Tibial nerve (tissue), 4 donors: ENCODE measurements around the gene RNF40. TPM values are rescaled to one million over a fixed set of nuclear protein-coding genes. Genes with fewer than 3 reads are reported as not detected.

Experiments
- DNase-seq, 2 donors: peaks; one replicate each; pipeline ENCODE4 v3.0.0-alpha.2; 2019; ENCODE audit warnings: low spot score in 2 of 2
- H3K27ac ChIP-seq, 4 donors: fragments of 200-600 bp; sonication (generic) in 3 of 4; one replicate each; pipeline ENCODE4 v1.5.1; 2017 to 2019; ENCODE audit warnings: mild to moderate bottlenecking in 1 of 4
- H3K27me3 ChIP-seq, 2 donors: fragments of 200-600 bp; sonication (generic) in 1 of 2; one replicate each; pipeline versions ENCODE4 v1.5.1 to v1.6.0; 2017 to 2019
- H3K36me3 ChIP-seq, 3 donors: fragments of 200-600 bp; sonication (generic); one replicate each; pipeline ENCODE4 v1.5.1; 2018 to 2019
- H3K4me1 ChIP-seq, 4 donors: fragments of 200-600 bp; sonication (generic) in 3 of 4; one replicate each; pipeline ENCODE4 v1.5.1; 2017 to 2019
- H3K4me3 ChIP-seq, 4 donors: fragments of 200-600 bp; sonication (generic) in 3 of 4; one replicate each; pipeline ENCODE4 v1.5.1; 2017 to 2019; ENCODE audit warnings: mild to moderate bottlenecking in 1 of 4, moderate library complexity in 1 of 4
- H3K9me3 ChIP-seq, 4 donors: fragments of 200-600 bp; sonication (generic) in 3 of 4; one replicate each; pipeline ENCODE4 v1.5.1; 2017 to 2019
- CTCF ChIP-seq, 5 experiments: fragments of 200-600 bp in 3 of 5; fragments of 450-650 bp in 2 of 5; sonication (generic) in 3 of 5; IDR thresholded peaks; one replicate each; pipeline ENCODE4 v1.5.1; 2016 to 2019; ENCODE audit warnings: antibody characterized with exemption in 5 of 5, mild to moderate bottlenecking in 3 of 5, moderate library complexity in 2 of 5
- EP300 ChIP-seq, 2 donors: sonication (generic); formaldehyde crosslinking; IDR thresholded peaks; one replicate each; pipeline ENCODE4 v1.6.1; 2017; ENCODE audit warnings: antibody characterized with exemption in 2 of 2, mild to moderate bottlenecking in 1 of 2
- POLR2A ChIP-seq, 2 donors: fragments of 450-650 bp; IDR thresholded peaks; one replicate each; pipeline ENCODE4 v1.6.1; 2017; ENCODE audit warnings: antibody characterized with exemption in 2 of 2, mild to moderate bottlenecking in 2 of 2, moderate library complexity in 2 of 2
- WGBS, 2 donors: methylation state at CpG; one replicate each; pipeline ENCODE4 v1.1.5; 2018; 5-methylcytosine and 5-hydroxymethylcytosine counted together
- total RNA-seq, 4 donors: library from RNA; depleted of rRNA; stranded (reverse); fragments of >200 nt; gene quantifications; one replicate each; pipeline ENCODE4 v1.1.0, GENCODE V29; 2016

RNF40 gene
- total RNA-seq, 4 donors from 2014 or later: 71.7 to 127 (median 91.5) TPM

DNA sequence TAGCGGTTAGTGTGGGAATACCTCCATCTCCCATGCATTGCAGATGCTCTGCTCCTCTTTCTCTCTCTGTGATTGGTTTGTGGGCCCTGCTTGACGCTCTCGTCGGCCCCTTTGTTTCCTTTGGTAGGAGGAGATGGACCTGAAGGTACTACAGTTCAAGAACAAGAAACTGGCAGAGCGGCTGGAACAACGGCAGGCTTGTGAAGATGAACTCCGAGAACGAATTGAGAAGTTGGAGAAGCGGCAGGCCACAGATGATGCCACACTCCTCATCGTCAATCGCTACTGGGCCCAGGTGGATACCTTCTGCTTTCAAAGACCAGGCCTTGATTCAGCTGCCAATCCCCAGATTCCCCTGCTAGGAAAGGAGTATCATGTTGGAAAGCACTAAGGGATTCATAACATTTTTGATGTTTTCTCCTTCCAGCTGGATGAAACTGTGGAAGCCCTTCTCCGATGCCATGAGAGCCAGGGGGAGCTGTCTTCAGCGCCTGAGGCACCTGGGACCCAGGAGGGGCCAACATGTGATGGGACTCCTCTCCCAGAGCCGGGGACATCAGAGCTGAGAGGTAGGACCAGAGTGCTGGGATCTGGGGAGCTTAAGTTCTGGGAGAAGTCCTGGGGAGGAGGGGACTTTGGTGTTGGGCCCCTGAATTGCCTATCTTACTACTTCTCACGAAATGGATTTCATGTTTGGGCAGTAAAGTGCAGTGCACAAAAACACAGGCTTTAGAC is 1.0 kb downstream of the RNF40 start:
- TF ChIP-seq CTCF (IDR thresholded peaks at IDR 0.05) (no peak), EP300 (IDR thresholded peaks at IDR 0.05) (no peak), POLR2A (IDR thresholded peaks at IDR 0.05) (no peak)
- no peak for DNase-seq
- 61 to 71% methylated on average over 15 of the region's 15 CpGs for WGBS, 2 donors
- no peaks in the 10 kb centered on the region for H3K9me3 ChIP-seq
- no peaks in the 10 kb centered on the region for H3K27me3 ChIP-seq
- peak overlapping the region; percentile 54 to 93 (median 76) for H3K4me3 ChIP-seq
- H3K4me1 ChIP-seq: peaks cover 3 to 35% (median 17%) of the 10 kb centered on the region in 4 donors
- peak overlapping the region; percentile 13 to 98 (median 94) for H3K27ac ChIP-seq
- H3K36me3 ChIP-seq: peaks cover 18 to 66% (median 33%) of the 10 kb centered on the region in 3 donors

DNA sequence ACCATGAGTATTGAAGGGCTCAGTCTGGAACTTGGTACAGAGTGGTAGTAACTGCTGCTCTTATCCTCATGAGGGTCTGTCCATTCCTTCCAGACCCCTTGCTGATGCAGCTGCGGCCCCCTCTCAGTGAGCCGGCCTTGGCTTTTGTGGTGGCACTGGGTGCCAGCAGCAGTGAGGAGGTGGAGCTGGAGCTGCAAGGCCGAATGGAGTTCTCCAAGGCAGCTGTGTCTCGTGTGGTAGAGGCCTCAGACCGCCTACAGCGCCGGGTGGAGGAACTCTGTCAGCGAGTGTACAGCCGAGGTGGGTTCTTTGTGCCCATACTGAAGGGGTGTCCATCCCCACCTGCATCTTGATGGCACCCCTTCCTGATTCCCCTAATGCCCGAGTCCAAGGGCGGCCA is 2.0 kb downstream of the RNF40 start:
- Histone ChIP-seq H3K27me3 (no peaks in the 10 kb centered on the region), H3K36me3 (peaks cover 21 to 68% (median 43%) of the 10 kb centered on the region in 3 donors), H3K4me3 (no peak overlapping the region), H3K27ac (no peak overlapping the region), H3K4me1 (peaks cover 3 to 35% (median 17%) of the 10 kb centered on the region in 4 donors), H3K9me3 (no peaks in the 10 kb centered on the region)
- DNase-seq: no peak
- no peak for TF ChIP-seq EP300 (IDR thresholded peaks at IDR 0.05)
- no peak for TF ChIP-seq CTCF (IDR thresholded peaks at IDR 0.05)
- TF ChIP-seq POLR2A (IDR thresholded peaks at IDR 0.05): no peak
- WGBS, 2 donors: 86 to 94% methylated on average over 10 to 11 of the region's 11 CpGs

DNA sequence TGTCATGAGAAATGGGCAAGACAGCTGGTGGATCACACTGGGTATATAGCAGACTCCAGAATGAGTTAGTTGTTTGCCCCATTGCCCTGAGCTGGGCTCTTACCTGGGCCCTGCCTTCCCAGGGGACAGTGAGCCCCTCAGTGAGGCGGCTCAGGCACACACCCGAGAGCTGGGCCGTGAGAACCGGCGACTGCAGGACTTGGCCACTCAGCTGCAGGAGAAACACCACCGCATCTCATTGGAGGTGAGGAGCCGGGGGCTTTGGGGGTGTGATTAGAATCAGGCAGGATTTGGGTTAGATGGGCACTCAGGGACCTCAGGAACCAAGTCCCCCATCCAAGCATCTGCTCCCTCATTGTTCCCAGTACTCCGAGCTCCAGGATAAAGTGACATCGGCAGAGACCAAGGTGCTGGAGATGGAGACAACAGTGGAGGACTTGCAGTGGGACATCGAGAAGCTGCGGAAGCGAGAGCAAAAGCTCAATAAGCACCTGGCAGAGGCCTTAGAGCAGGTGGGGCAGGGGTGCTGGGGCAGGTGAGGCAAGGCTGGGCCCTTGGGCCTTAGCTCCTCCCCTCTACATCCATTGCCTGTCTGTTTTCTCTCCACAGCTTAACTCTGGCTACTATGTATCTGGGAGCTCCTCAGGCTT is 2.8 kb downstream of the RNF40 start:
- no peak for DNase-seq
- H3K9me3 ChIP-seq: no peaks in the 10 kb centered on the region
- 91 to 94% methylated on average over 12 of the region's 12 CpGs for WGBS, 2 donors
- H3K36me3 ChIP-seq: peaks cover 21 to 69% (median 46%) of the 10 kb centered on the region in 3 donors
- peaks cover 3 to 35% (median 17%) of the 10 kb centered on the region in 4 donors for H3K4me1 ChIP-seq
- H3K27ac ChIP-seq: no peak overlapping the region
- no peak for TF ChIP-seq POLR2A (IDR thresholded peaks at IDR 0.05)
- TF ChIP-seq EP300 (IDR thresholded peaks at IDR 0.05): no peak
- no peaks in the 10 kb centered on the region for H3K27me3 ChIP-seq
- no peak overlapping the region for H3K4me3 ChIP-seq

DNA sequence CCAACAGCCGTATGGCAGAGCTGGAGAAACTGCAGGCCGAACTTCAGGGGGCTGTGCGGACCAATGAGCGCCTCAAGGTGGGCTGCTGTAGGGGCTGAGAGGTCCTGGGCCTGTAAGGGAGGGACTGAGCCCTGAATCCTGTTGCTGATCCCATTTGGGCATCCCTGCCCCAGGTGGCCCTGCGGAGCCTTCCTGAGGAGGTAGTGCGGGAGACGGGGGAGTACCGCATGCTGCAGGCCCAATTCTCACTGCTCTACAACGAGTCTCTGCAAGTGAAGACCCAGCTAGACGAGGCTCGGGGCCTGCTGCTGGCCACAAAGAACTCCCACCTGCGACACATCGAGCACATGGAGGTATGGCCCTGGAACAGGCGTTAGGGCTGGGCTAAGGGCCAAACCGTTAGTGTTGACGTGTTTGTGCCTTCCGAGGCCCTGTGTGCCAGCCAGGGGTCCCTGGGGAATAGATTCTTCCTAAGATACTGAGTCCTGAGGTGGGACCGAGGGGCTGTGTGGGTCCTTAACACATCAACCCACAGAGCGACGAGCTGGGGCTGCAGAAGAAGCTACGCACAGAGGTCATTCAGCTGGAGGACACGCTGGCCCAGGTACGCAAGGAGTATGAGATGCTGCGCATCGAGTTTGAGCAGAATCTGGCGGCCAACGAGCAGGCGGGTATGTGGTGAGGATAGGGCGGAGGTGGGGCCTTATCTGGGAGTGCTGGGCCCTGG is 4.2 kb downstream of the RNF40 start:
- Histone ChIP-seq H3K4me3 (no peak overlapping the region), H3K27me3 (no peaks in the 10 kb centered on the region), H3K4me1 (peaks cover 3 to 24% (median 13%) of the 10 kb centered on the region in 4 donors), H3K36me3 (peaks cover 21 to 83% (median 47%) of the 10 kb centered on the region in 3 donors), H3K27ac (no peak overlapping the region), H3K9me3 (no peaks in the 10 kb centered on the region)
- no peak for DNase-seq
- 91% methylated on average over 18 to 29 of the region's 29 CpGs for WGBS, 2 donors
- TF ChIP-seq POLR2A (IDR thresholded peaks at IDR 0.05) (no peak), CTCF (IDR thresholded peaks at IDR 0.05) (no peak), EP300 (IDR thresholded peaks at IDR 0.05) (no peak)

DNA sequence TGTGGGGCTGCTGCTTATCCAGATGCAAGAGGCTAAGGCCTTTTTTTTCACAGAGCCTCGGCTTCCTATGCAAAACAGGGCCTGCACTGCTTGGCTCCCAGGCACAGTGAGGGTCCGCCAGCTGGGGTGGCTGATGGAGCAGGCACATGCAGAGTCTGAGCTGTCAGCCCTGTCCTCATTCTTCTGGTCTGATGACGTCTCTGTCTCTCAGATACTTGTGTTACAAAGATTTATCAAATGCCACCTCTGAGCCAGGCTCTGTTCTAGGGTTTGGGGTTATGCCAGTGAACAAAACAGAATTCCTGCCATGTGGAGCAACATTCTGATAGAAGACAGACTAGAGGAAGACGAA is 4.8 kb downstream of the RNF40 start:
- 72 to 78% methylated on average over 4 of the region's 4 CpGs for WGBS, 2 donors
- Histone ChIP-seq H3K4me3 (no peak overlapping the region), H3K27me3 (no peaks in the 10 kb centered on the region), H3K4me1 (peaks cover 3 to 22% (median 13%) of the 10 kb centered on the region in 4 donors), H3K27ac (no peak overlapping the region), H3K36me3 (peaks cover 21 to 89% (median 52%) of the 10 kb centered on the region in 3 donors), H3K9me3 (no peaks in the 10 kb centered on the region)
- no peak for TF ChIP-seq POLR2A (IDR thresholded peaks at IDR 0.05)
- no peak for TF ChIP-seq CTCF (IDR thresholded peaks at IDR 0.05)
- TF ChIP-seq EP300 (IDR thresholded peaks at IDR 0.05): no peak
- no peak for DNase-seq
